ENCODE measurements around the gene SYNPO2. TPM values are rescaled to one million over a fixed set of nuclear protein-coding genes. Genes with fewer than 3 reads are reported as not detected.

The SYNPO2 gene
- total RNA-seq, 1 donor from 2014 or later, result 22.9 TPM

DNA sequence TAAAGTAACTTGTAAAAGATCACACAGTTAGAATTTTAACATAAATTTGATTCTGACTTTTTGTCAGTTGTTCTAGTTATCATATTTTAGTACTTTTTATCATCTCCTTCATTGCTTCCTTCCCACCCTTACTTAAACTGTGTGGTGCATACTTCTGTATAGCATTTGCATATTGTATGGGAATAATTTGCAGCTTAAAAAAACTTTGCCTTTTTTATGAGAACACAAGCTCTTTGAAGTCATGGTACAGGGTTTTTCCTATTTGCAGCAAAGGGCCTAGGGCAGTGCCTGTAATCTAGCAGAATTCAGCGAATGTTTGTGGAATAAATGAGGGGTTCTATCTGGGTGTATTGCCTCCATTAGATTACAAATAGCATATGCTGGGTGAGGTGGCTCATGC, 41.6 kb downstream of the SYNPO2 start:
- no peak overlapping the region for H3K27ac Mint-ChIP-seq

DNA sequence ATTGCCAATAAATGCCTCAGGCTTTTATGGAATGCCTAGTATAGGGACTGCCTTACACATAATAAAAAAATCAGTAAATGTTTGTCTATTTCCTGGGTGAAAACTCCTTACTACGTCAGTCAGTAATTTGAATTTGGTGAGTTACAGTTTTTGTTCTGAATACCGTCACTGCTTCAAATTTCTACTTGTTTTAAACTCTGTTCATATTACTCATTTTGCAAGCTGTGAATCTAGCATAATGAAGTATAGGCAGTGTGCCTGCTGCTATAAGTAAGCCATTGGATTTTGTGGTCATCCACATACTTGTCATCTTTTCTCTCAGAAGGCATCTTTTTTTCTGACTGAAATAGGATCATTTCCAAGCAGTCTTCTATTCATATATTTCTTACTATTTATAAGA, 43.1 kb downstream of the SYNPO2 start:
- no peaks in the 10 kb centered on the region for H3K27me3 Mint-ChIP-seq
- no peak overlapping the region for H3K4me3 Mint-ChIP-seq
- H3K36me3 Mint-ChIP-seq, result no peaks in the 10 kb centered on the region
- peaks cover 5% of the 10 kb centered on the region for H3K9me3 Mint-ChIP-seq
- no peak overlapping the region for H3K27ac Mint-ChIP-seq
- peaks cover 4% of the 10 kb centered on the region for H3K4me1 Mint-ChIP-seq (ENCODE audit: unreplicated experiment)
- no peak for DNase-seq (ENCODE audit: extremely low spot score, unreplicated experiment)
- TF ChIP-seq, protein P1, sequence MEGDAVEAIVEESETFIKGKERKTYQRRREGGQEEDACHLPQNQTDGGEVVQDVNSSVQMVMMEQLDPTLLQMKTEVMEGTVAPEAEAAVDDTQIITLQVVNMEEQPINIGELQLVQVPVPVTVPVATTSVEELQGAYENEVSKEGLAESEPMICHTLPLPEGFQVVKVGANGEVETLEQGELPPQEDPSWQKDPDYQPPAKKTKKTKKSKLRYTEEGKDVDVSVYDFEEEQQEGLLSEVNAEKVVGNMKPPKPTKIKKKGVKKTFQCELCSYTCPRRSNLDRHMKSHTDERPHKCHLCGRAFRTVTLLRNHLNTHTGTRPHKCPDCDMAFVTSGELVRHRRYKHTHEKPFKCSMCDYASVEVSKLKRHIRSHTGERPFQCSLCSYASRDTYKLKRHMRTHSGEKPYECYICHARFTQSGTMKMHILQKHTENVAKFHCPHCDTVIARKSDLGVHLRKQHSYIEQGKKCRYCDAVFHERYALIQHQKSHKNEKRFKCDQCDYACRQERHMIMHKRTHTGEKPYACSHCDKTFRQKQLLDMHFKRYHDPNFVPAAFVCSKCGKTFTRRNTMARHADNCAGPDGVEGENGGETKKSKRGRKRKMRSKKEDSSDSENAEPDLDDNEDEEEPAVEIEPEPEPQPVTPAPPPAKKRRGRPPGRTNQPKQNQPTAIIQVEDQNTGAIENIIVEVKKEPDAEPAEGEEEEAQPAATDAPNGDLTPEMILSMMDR (conservative IDR thresholded peaks at IDR 0.05), result no peak

More for the DNA sequence above, 41.6 kb downstream of the SYNPO2 start:
- Mint-ChIP-seq H3K4me1 (ENCODE audit: unreplicated experiment) (peaks cover 4% of the 10 kb centered on the region), H3K27me3 (no peaks in the 10 kb centered on the region), H3K4me3 (no peak overlapping the region), H3K36me3 (no peaks in the 10 kb centered on the region), H3K9me3 (peaks cover 5% of the 10 kb centered on the region)
- TF ChIP-seq, protein P1 (conservative IDR thresholded peaks at IDR 0.05), result no peak
- DNase-seq (ENCODE audit: extremely low spot score, unreplicated experiment), result no peak

DNA sequence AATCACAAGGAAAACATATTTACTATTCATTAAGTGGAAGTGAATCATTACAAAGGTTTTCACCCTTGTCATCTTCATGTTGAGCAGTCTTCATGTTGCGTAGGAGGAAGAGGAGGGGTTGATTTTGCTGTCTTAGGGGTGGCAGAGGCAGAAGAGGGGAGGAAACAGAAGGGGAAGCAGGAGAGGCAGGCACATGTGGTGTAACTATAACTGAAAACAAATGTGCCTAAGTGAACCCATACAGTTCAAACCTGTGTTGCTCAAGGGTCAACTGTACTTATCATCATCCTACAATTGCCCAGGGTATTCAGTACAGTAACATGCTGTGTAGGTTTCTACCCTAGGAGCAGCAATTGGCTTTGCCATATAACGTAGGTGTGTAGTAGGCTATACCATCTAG, 47.2 kb downstream of the SYNPO2 start:
- Mint-ChIP-seq H3K4me3 (no peak overlapping the region), H3K36me3 (no peaks in the 10 kb centered on the region), H3K9me3 (peaks cover 5% of the 10 kb centered on the region), H3K27ac (no peak overlapping the region), H3K27me3 (no peaks in the 10 kb centered on the region), H3K4me1 (ENCODE audit: unreplicated experiment) (peaks cover under 1% of the 10 kb centered on the region)
- no peak for DNase-seq (ENCODE audit: extremely low spot score, unreplicated experiment)
- TF ChIP-seq, protein P1 (conservative IDR thresholded peaks at IDR 0.05), result no peak

DNA sequence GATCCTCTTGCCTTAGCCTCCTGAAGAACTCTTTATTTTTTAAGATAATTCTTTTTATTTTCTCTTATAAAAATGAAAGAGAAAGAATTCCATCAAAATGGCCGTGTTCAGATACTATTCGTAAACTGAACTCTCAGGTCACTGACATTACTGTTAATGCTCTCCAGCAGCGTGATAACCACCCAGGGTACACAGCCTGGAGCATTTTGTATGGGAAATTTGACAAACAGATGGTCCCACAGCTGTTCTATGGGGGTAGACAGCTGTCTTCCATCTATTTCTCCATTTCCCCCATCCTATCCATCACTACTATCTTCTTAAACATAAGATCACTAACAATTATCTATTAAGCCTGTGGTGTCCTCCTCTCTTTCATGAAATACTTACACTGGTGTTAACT, 47.8 kb downstream of the SYNPO2 start:
- no peaks in the 10 kb centered on the region for H3K27me3 Mint-ChIP-seq
- no peak overlapping the region for H3K4me3 Mint-ChIP-seq
- no peak for DNase-seq (ENCODE audit: extremely low spot score, unreplicated experiment)
- H3K27ac Mint-ChIP-seq, result no peak overlapping the region
- H3K9me3 Mint-ChIP-seq, result peaks cover 5% of the 10 kb centered on the region
- no peaks in the 10 kb centered on the region for H3K36me3 Mint-ChIP-seq
- peaks cover 6% of the 10 kb centered on the region for H3K4me1 Mint-ChIP-seq (ENCODE audit: unreplicated experiment)
- TF ChIP-seq, protein P1 (conservative IDR thresholded peaks at IDR 0.05), result no peak

DNA sequence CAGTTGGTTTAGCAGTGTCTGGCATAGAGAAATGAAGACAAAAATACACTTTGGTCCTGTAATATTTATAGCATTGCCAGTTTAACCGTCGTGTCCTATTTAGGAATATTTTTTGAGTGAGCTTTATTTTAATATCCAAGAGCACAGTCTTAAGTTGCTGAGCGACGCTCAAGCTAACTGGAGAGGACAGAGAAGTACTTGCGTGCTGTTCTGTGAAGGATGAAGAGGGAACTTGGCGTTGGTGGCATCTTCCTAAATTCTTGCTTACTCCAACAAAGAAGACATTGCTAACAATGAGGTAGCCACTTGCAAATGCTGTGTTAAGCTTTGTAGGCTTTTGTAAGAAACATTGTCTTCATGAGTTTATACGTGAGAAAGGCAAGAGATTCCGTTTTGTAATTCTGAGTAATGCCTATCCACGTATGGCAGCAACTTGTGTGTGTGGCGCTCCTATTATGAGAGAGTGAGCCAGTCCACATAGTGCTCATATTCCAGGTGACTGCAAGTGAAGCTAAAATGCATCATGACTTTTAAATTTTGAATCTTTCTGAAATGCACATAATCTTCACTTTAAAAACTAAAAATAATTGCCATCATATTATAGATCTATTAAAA, 50.6 kb downstream of the SYNPO2 start:
- H3K27me3 Mint-ChIP-seq, result no peaks in the 10 kb centered on the region
- TF ChIP-seq, protein P1 (conservative IDR thresholded peaks at IDR 0.05), result no peak
- H3K27ac Mint-ChIP-seq, result no peak overlapping the region
- H3K4me3 Mint-ChIP-seq, result no peak overlapping the region
- peaks cover 2% of the 10 kb centered on the region for H3K9me3 Mint-ChIP-seq
- H3K36me3 Mint-ChIP-seq, result no peaks in the 10 kb centered on the region
- DNase-seq (ENCODE audit: extremely low spot score, unreplicated experiment), result no peak
- H3K4me1 Mint-ChIP-seq (ENCODE audit: unreplicated experiment), result peaks cover 8% of the 10 kb centered on the region
